OCI-LY7 (cell line): ENCODE results near the gene ACACB. TPM values are rescaled to one million over a fixed set of nuclear protein-coding genes. Genes with fewer than 3 reads are reported as not detected.

Experiments
- BruUV-seq: library from RNA; stranded (reverse); fragments of 400-500 nt; replicated peaks from 2 replicates; lab custom pipeline; 2021; lab: Mats Ljungman, UMichigan
- CTCF ChIA-PET: fragments of 300-600 bp; sonication (Branson Sonifier 250); formaldehyde crosslinking; loops from one replicate; lab custom pipeline; 2022; ENCODE audit warnings: antibody characterized with exemption; ENCODE audit not compliant: unreplicated experiment; lab: Charles Lee
- POLR2A ChIA-PET: fragments of 300-600 bp; sonication (Branson Sonifier 250); formaldehyde crosslinking; loops from one replicate; lab custom pipeline; 2022; ENCODE audit warnings: antibody characterized with exemption; lab: Charles Lee
- DNase-seq: peaks from one replicate; pipeline ENCODE4 v3.0.0-alpha.2; 2015; ENCODE audit warnings: low spot score
- H2AFZ ChIP-seq: fragments of 200-600 bp; sonication (generic), shearing (Covaris generic); 2 replicates; pipeline ENCODE4 v1.6.1; 2014; ENCODE audit warnings: mild to moderate bottlenecking, antibody characterized with exemption, low read length, moderate library complexity
- H3K27ac ChIP-seq: fragments of 200-600 bp; sonication (generic); 2 replicates; pipeline ENCODE4 v1.5.1; 2014; ENCODE audit warnings: mixed run types, low read depth, mild to moderate bottlenecking, moderate library complexity, low read length, inconsistent platforms; ENCODE audit not compliant: poor library complexity, severe bottlenecking
- H3K36me3 ChIP-seq: fragments of 200-600 bp; sonication (generic); 2 replicates; pipeline ENCODE4 v1.6.1; 2014; ENCODE audit warnings: mild to moderate bottlenecking, antibody characterized with exemption, low read length, moderate library complexity, mixed read lengths; ENCODE audit not compliant: insufficient read depth
- H3K4me1 ChIP-seq: fragments of 200-600 bp; sonication (generic); 2 replicates; pipeline ENCODE4 v1.5.1; 2014; ENCODE audit warnings: mild to moderate bottlenecking, low read length; ENCODE audit not compliant: insufficient read depth, poor library complexity, severe bottlenecking
- H3K4me2 ChIP-seq: fragments of 200-600 bp; sonication (generic); 2 replicates; pipeline ENCODE4 v1.6.1; 2014; ENCODE audit warnings: mild to moderate bottlenecking, low read length
- H3K4me3 ChIP-seq: fragments of 200-600 bp; sonication (generic); 2 replicates; pipeline ENCODE4 v1.5.1; 2014; ENCODE audit warnings: mild to moderate bottlenecking, low read depth, low read length; ENCODE audit not compliant: poor library complexity, severe bottlenecking
- H3K79me2 ChIP-seq: fragments of 200-600 bp; sonication (generic); 2 replicates; pipeline ENCODE4 v1.6.1; 2016; ENCODE audit warnings: low read depth, mild to moderate bottlenecking, low read length, moderate library complexity, mixed read lengths; ENCODE audit not compliant: insufficient read depth
- H3K9me2 ChIP-seq: fragments of 200-600 bp; sonication (generic); 2 replicates; pipeline ENCODE4 v1.6.1; 2016; ENCODE audit warnings: mild to moderate bottlenecking, low read length, mixed read lengths; ENCODE audit not compliant: insufficient read depth
- H3K9me3 ChIP-seq: fragments of 200-600 bp; sonication (generic); 2 replicates; pipeline ENCODE4 v1.6.1; 2014; ENCODE audit warnings: mild to moderate bottlenecking, mixed run types, low read length, mixed read lengths
- H4K20me1 ChIP-seq: fragments of 200-600 bp; sonication (generic); 2 replicates; pipeline ENCODE4 v1.6.1; 2014; ENCODE audit warnings: mild to moderate bottlenecking, antibody characterized with exemption, low read length, moderate library complexity, mixed read lengths; ENCODE audit not compliant: insufficient read depth
- CTCF ChIP-seq: fragments of 200-600 bp; sonication (generic); conservative IDR thresholded peaks from 2 replicates; pipeline ENCODE4 v1.5.1; 2014; ENCODE audit warnings: mild to moderate bottlenecking, antibody characterized with exemption, low read length, moderate library complexity, mixed read lengths
- EZH2phosphoT487 ChIP-seq: fragments of 200-600 bp; sonication (generic); IDR thresholded peaks from 2 replicates; pipeline ENCODE4 v1.6.1; 2018; ENCODE audit warnings: low read depth, borderline replicate concordance, mild to moderate bottlenecking, mixed run types, antibody characterized with exemption, low read length, moderate library complexity, mixed read lengths
- intact Hi-C: fragments of 100-400 bp; cut with micrococcal nuclease; formaldehyde crosslinking; loops from one replicate; pipeline ENCODE4 v1.10.0; 2022; ENCODE audit not compliant: unreplicated experiment
- total RNA-seq, 2 experiments: library from RNA; depleted of rRNA in 1 of 2; stranded (reverse); fragments of >200 nt in 1 of 2; shearing (Covaris generic) in 1 of 2; gene quantifications; 2 replicates each; pipeline ENCODE4 v1.2.3, GENCODE V29; 2014 to 2022

Gene ACACB
- total RNA-seq, 2 experiments from 2014 or later, result 19.7 to 45.1 TPM

- BruUV-seq, result no TSS peak
- no peak overlapping the region for H2AFZ ChIP-seq
- H3K79me2 ChIP-seq, result no peaks in the 10 kb centered on the region
- no peak overlapping the region for H3K4me3 ChIP-seq
- H4K20me1 ChIP-seq, result no peaks in the 10 kb centered on the region
- no peak for TF ChIP-seq EZH2phosphoT487
- TF ChIP-seq CTCF, result no peak
- H3K9me3 ChIP-seq, result no peaks in the 10 kb centered on the region
- no peak overlapping the region for H3K4me2 ChIP-seq
- DNase-seq, result no peak
- POLR2A ChIA-PET, result interaction anchor here (0.6 kb wide), 1 partner anchor 215 kb away, joined by 3 read pairs; no protein-coding TSS in a partner anchor
- intact Hi-C loops, result no loop called here
- H3K36me3 ChIP-seq, result peaks cover 49% of the 10 kb centered on the region
- H3K4me1 ChIP-seq, result no peaks in the 10 kb centered on the region
- CTCF ChIA-PET, result no interaction called here
- H3K27ac ChIP-seq, result no peak overlapping the region
- no peaks in the 10 kb centered on the region for H3K9me2 ChIP-seq
Measured at GRCh38 chr12:109173443-109174240, 57.3 kb downstream of the ACACB start.

- Histone ChIP-seq H3K36me3 (peaks cover 49% of the 10 kb centered on the region), H2AFZ (no peak overlapping the region), H4K20me1 (no peaks in the 10 kb centered on the region), H3K27ac (no peak overlapping the region), H3K79me2 (no peaks in the 10 kb centered on the region), H3K4me2 (no peak overlapping the region), H3K4me3 (no peak overlapping the region), H3K9me3 (no peaks in the 10 kb centered on the region), H3K4me1 (no peaks in the 10 kb centered on the region), H3K9me2 (no peaks in the 10 kb centered on the region)
- TF ChIP-seq EZH2phosphoT487, result no peak
- intact Hi-C loops, result no loop called here
- no TSS peak for BruUV-seq
- POLR2A ChIA-PET, result no interaction called here
- no peak for DNase-seq
- CTCF ChIA-PET, result no interaction called here
Measured at GRCh38 chr12:109174468-109174867, 58.1 kb downstream of the ACACB start.

GRCh38 chr12:109178532-109178931, 62.1 kb downstream of the ACACB start:
- Histone ChIP-seq H3K27ac (no peak overlapping the region), H3K4me2 (no peak overlapping the region), H4K20me1 (no peaks in the 10 kb centered on the region), H3K36me3 (peaks cover 17% of the 10 kb centered on the region), H3K4me3 (no peak overlapping the region), H2AFZ (no peak overlapping the region), H3K79me2 (no peaks in the 10 kb centered on the region), H3K9me2 (no peaks in the 10 kb centered on the region), H3K9me3 (no peaks in the 10 kb centered on the region), H3K4me1 (no peaks in the 10 kb centered on the region)
- ChIA-PET CTCF (no interaction called here), POLR2A (no interaction called here)
- no TSS peak for BruUV-seq
- DNase-seq, result no peak
- TF ChIP-seq CTCF (no peak), EZH2phosphoT487 (no peak)
- intact Hi-C loops, result no loop called here
